GM19397 (cell line): Measurements from ENCODE around the gene UNKL.

Experiments
- ATAC-seq: cut with Tn5 transposase; IDR thresholded peaks from one replicate; pipeline ENCODE4 v1.9.1; 2021; ENCODE audit warnings: mild to moderate bottlenecking, moderate library complexity; ENCODE audit not compliant: unreplicated experiment

The UNKL gene

DNA sequence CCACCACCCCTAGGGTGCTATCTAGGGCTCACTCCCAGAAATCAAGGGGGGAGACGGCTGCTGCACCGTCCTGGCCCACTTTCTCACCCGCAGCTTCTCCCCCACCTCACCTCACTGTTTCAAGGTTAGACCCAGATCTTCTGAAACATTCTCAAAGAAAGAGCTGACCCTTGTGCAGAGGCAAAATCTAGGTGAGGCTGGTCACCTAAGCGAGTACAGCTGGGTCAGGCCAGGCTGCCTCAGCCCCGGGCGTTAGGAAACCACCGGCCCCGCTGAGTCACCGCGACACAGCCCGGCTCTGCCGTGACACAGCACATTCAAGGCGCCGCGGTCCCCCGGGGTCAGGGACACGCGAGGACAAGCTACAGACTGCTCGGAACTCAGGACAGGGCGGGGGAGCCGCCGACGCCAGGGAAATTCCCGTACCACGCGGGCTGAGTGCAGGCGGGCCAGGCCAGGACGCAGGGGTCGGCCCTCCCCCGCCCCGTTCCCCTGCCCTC, 35.6 kb downstream of the UNKL start:
- ATAC-seq = no peak

DNA sequence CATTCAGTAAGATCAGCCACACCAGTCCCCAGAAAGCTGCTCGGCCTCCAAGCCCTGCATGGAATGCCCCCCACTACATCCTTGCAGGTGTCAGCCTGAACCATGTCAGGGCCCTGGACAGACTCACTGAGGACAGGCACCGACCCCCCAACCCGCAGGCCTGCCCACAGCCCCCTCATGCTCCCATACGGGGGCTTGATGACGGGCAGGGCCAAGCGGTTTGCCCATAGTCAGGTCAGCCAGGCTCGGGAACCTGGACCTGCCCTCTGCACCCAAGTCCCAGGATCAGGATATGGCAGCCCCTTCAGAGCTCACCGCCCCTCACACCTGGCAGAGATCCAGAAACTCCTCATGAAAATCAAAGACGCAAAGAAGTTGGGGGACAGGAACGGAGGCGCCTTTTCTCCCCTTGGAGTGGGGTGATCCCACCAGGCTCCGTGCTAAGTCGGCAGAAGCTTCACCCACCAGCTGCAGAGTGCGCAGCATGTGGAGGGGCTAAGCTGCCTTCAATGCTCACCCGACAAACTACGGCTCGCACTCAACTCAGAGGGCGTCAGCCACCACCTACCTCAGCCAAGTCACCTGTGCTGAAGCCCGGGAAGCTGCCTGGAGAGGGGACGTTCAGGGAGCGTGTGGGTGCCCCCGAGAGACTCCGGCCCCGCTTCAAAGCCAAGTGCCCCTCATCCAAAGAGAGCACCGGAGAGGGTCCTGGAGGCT, 36.3 kb downstream of the UNKL start:
- ATAC-seq = no peak

DNA sequence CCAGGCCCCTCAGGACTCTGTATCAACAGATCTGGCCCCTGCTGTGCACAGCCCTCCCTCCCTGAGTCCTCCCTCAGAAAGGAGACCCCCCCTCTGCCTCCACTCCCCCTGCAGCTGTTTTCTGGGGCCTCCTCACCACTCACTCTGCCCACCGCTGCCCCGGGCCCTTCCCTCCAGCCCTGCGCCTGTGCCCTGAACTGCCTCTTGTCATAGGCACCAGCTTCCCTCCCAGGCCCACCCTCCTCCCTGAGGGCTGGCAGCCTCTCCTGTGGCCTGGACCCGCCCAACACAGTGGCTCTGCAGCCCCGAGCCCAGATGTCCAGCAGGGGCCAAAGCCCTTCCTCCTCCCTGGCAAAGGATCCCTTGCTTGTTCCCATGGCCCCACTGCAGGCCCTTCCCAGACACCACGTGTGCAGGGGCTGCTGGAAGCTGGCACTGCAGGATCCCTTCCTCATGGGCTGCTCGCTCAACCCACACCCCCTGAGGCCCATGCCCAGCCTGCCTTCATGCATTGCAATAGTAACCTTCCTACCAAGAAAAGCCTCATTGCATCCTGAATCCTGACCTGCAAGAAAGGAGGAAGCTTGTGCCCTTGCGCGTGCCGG, 37.0 kb downstream of the UNKL start:
- no peak for ATAC-seq

DNA sequence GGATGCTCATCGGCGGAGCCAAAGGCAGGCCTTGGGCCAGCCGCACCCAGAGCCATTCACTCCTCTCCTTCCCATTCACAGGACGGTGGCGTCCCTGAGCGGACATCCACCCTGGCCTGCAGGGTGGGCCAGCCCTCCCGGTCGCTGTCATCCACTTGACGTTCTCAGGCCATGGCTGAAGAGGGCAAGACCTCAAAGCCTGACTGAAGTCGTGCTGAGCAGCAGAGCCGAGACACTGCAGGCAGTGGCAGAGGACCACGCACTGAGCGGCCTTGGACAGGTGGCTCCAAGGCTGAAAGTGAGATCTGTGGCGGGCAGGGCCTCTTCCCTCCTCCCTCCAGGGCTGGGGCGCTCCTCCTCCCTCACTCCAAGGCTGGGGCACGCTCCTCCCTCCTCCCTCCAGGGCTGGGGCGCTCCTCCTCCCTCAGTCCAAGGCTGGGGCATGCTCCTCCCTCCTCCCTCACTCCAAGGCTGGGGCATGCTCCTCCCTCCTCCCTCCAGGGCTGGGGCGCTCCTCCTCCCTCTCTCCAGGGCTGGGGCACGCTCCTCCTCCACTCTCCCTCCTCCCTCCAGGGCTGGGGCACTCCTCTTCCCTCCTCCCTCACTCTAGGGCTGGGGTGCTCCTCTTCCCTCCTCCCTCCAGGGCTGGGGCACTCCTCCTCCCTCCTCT, 38.6 kb downstream of the UNKL start:
- no peak for ATAC-seq

DNA sequence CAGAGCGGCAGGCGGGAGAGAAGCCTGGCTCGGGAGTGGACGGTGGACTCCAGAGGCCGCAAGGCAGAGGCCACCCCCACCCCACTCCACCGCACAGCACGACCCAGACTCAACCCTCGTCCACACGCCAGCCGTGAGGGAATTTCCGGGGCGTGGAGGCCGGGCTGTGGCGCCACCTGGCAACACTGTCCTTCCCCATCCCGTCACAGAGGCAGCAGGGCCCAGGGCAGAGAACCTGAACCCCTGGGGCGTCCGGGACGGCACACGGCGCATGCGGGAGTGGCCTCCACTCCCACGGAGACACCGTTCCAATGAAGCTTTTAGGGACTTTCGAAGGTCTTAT, 39.2 kb downstream of the UNKL start:
- ATAC-seq = no peak

DNA sequence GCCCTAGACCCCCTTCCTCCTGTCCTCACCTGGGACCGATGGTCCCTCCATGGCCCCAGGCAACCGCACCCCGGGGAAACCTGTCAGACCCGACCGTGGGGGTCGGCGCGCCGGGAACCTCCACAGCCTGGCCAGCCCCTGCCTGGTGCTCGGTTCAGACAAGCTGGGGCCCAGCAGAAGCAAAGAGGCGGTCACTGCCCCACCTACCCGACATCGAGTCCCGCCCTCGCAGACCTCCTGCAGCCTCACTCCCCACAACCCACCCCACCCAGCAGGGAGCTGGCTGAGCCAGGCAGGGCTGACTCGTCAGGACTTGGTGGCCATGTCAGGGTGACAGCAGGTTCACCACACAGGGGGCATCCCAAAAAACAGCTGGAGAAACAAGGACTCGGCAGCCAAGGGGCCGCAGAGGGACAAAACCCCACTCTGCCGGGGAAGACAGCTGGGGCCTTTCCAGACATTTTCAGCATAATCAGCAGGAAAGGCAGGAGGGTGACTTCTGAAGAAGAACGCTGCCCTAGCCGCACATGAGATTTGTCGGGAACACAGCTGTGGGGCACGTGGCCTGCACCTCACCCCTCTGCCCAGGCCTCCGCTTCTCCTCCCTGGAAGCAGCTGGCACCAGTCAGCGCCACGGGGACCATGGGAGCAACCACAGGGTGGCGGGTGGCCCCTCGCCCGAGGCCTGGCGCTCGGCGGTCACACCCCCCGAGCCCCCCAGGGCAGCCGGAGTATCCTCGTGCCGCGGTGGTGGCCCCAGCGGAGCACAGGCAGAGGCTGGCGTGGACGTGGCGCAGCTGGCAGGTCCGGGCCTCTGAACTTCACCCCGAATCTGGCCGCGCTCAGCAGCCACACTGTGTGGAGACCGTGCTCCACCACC, 39.8 kb downstream of the UNKL start:
- no peak for ATAC-seq

DNA sequence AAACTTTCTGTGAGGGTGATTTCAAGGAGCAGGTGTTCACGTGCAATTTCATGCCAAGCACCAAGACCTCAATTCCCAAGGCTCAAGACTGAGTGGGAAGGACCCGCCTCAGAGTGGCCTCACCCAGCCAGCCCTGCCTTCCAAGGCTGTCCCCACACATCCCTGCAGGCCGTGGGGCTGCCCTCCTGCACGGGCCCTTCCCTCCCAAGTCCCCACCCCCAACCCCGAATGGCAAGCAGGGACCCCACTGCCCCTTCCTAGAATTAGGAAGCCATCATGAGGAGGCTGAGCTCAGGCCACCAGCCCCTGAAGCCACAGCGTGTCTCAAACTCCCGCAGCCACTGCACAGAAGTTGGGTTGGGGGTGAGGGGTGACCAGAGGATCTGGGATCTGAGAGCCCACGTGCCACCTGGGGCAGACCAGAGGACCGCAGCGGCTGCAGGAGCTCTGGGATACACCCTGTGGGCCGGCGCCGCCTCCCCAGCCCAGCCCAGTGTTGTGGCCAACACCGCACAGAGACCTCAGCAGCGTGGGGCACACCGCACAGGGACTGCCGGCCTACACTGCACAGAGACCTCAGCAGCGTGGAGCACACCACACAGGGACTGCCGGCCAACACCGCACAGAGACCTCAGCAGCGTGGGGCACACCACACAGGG, 42.1 kb downstream of the UNKL start:
- no peak for ATAC-seq

DNA sequence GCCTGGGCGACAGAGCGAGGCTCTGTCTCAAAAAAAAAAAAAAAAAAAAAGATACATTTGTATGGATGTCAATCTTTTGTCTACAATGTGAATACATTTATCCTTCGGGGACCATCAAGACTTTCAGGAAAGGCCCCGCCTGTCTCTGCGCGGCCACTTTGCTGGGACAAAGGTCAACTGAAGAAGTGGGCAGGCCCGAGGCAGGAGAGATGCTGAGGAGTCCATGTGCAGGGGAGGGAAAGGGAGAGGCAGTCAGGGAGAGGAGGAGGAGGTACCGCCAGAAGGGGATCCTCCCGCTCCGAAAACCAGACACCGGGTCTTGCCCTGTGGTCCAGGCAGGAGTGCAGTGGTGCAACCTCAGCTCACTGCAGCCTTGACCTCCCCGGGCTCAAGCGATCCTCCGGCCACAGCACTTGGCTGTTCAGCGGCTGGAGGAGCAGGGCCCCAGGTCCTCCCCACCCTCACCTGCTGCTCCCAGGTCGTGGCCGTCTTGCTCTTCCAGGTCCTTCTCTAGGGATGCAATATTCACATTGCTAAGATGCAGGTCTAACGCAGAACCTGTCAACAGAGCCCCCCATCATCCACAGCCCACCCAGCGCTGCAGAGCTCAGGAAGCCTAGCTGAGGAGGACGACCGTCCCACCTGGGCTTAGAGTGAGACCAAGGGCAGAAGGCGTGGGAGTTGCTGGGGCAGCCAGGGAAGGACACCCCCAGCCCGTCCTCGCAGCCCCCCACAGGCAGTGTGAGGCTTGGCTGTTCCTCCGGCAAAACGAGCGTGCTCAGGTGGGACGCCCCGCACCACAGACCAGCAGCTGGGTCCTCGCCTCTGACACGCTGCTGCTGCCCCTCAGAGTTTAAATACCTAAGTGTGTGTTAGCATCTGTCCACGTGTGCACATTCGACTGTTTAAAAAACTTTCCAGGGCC, 43.2 kb downstream of the UNKL start:
- no peak for ATAC-seq

DNA sequence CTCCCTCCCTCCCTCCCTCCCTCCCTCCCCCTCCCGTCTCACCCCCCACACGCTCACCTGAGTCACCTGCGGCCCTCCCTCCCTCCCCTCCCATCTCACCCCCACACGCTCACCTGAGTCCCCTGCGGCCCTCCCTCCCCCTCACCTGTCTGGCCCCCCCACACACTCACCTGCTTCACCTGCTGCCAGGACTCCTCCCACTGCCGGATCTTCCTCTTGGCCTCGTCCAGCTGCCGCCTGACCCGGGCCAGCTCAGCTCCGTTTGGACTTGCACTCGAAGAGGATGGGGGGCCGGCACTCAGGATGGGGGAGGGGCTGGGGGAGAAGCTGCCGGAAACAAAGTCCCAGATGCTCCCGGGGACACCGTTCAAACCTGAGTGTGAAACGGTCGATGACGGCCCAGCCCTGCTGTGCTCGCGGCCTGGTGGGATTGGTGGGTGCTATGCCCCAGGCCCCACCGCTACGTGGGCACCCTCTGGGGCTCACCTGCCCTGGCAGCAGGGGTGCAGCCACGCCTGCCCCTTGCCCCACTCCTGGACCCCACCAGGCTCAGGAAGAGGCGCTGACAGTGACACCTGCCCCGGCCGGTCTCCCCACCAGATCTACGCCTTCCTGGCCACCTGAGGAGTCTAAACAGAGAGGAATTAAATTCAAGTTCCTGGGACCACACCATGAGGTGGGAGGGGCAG, 46.9 kb downstream of the UNKL start:
- no peak for ATAC-seq

DNA sequence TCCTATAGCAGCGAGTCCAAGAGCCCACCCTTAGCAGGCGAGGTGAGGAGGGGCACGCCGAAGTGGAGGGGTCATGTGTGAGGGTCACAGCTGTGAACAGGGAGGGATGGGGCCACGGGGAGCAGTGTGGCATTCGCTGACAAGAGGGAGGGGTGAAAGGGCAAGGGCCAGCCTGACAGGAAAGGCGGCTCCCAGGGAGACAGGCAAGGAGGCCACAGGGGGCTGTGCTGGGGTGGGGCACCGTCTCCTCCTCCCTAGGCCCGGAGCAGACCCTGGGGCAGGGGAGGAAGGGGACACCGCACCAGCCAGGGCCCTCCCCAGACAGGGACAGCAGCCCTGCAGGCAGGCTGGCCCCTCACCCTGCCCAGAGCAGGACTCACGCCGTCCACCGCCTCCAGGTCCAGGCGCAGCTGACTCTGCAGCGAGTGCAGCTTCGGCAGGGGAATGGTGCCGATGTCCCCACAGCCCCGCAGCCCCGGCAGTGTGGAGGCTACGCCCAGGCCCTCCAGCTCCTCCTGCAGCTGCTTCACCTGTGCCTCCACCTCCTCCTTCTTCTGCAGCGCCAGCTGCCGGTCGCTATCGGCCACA, 47.7 kb downstream of the UNKL start:
- no peak for ATAC-seq

DNA sequence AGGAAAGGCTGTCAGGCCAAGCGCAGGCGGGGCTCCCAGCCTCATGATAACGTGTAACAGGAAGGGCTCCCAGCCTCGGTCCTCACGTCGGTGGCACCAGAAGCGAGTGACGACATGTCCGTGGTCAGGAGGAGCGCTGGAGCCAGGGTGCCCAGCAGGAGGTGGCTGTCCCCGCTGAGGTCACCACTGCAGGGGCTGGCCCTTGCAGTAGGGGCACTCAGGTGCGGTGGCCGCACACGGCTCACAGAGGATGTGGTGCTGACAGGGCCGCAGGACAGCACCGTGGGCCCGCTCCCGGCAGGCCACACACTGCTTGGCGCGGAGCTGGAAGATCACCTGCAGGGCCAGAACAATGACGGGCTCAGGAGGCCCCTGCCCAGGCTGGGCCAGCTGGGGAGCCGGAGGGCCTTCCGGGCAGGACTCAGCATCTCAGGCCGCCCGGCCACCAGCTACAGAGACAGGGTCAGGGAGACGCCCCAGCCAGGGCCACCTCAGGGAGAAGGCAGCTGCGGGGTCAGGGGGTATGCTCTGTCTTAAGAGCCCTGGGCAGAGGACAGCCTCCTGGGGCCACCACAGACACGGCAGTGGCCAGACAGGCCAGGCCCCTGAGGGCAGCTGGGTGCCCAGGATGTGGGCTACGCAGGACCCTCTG, 48.3 kb downstream of the UNKL start:
- ATAC-seq = no peak

DNA sequence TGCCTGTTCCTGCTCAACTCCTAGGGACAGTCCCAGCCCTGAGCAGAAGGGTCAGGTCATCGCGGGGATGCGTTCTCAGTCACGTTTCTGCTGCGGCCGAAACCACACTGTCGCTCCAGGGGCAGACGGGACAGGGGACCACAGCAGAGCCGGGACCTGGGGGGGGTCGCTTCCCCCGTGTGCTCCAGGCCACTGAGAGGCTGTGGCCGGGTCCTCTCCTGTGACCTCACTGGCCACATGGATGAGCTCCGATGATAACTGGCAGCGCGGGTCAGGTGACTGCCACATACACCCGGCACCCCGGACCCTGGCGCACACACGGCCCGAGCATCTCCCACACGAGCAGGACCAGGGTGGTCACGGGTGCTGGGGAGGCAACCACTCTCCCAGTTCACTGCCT, 50.0 kb downstream of the UNKL start:
- no peak for ATAC-seq

DNA sequence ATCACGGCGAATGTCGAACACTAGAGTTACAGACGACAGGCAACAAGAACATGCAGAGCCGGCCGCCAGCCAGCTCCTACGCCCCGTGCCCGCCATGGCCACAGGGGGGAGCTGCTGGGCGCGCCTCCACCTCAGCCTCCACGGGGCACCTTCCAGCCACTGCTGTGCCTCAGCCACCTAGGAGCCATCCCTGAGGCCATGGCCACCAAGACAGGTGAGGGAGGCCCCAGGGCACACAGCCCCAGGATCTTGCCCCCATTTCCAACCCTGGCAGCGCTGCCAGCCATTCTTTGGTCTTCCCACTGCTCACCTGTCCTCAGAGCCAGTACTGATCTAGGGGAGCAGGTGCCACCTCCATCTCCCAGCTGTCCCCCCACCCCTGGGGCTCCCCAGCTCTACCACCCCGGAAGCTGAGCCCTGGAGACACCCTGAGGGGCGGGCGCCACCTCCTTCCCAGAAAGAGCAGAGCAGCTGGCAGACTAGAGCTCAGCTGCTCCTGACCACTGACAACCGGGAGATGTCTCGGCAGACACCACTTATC, 50.9 kb downstream of the UNKL start:
- no peak for ATAC-seq

DNA sequence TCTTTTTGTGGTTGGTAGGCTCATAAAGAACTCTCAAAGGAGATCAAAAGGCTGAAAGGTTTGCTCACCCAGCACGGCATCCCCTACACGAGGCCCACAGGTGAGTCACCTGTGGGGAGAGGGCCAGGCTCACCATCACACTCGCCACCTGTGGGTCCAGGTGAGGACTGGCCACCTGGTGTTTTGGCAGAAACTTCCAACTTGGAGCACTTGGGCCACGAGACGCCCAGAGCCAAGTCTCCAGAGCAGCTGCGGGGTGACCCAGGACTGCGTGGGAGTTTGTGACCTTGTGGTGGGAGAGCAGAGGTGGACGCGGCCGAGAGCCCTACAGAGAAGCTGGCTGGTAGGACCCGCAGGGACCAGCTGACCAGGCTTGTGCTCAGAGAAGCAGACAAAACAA, 51.7 kb downstream of the UNKL start:
- no peak for ATAC-seq

DNA sequence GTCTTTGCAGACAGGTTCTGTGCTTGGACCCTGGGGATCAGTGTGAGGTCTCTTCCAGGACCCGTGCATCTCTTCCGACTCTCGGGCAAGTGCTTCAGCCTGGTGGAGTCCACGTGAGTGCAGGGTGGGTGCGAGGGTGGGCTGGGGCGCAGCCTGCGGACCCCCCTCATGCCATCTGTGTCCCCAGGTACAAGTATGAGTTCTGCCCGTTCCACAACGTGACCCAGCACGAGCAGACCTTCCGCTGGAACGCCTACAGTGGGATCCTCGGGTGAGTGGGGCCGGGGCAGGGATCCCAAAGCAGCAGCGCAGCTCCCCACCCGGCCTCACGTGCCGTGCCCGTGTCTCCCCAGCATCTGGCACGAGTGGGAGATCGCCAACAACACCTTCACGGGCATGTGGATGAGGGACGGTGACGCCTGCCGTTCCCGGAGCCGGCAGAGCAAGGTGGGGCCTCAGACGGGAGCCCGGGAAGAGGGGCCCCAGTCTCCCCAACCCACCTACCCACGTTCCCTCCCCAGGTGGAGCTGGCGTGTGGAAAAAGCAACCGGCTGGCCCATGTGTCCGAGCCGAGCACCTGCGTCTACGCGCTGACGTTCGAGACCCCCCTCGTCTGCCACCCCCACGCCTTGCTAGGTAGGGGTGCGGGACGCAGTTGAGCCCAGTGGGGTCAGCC, 52.7 kb downstream of the UNKL start:
- ATAC-seq = no peak

DNA sequence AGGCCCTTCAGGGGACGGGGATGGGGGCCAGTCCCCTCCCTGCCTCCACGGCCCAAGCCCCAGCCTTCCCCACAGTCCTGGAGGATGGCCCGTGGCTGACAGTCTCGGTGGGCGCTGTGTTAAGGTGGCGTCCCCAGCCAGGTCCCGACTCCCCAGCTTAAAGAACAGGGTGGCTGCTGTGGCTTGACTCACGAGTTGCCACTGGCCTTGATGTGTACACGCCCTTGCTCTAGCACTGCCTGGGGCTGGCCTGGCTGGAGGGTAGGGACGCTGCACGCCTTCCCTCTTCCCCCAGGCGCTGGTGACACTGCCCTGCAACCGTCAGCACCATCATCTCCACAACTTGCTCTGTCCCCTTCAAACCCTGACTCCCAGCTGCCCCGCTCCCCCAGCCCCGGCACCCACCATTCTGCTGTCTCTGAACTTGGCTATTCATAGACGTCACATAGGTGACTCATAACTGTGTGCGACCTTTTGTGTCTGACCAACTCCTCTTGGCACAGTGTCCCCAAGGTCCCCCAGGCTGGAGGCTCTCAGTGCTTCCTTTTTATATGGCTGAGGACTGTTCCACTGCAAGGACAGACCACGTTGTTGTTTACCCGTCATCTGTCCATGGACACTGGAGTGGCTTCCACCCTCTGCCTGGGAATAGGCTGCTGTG, 56.5 kb downstream of the UNKL start:
- ATAC-seq = no peak
